ENCODE data around the gene GUCA2B. TPM values are rescaled to one million over a fixed set of nuclear protein-coding genes. Genes with fewer than 3 reads are reported as not detected.

The GUCA2B gene
- total RNA-seq, 1 donor from 2014 or later = not detected

GRCh38 chr1:42142894-42143675, 10.1 kb upstream of the GUCA2B start:
- intact Hi-C loops (cut with micrococcal nuclease) = loop anchor here (10.0 kb wide), 1 partner anchor 568 kb away; no protein-coding TSS in a partner anchor

GRCh38 chr1:42143896-42144710, 9.1 kb upstream of the GUCA2B start:
- intact Hi-C loops (cut with micrococcal nuclease) = loop anchor here (10.0 kb wide), 1 partner anchor 569 kb away; no protein-coding TSS in a partner anchor

GRCh38 chr1:42144711-42145388, 8.4 kb upstream of the GUCA2B start:
- intact Hi-C loops (cut with micrococcal nuclease) = loop anchor here (10.0 kb wide), 1 partner anchor 570 kb away; no protein-coding TSS in a partner anchor

GRCh38 chr1:42145389-42145716, 7.9 kb upstream of the GUCA2B start:
- intact Hi-C loops (cut with micrococcal nuclease) = loop anchor here (10.0 kb wide), 1 partner anchor 571 kb away; no protein-coding TSS in a partner anchor

- intact Hi-C loops (cut with micrococcal nuclease) = loop anchor here (2.0 to 10.0 kb wide), 2 partner anchors 571 to 621 kb away; partner anchors contain the start of genes C1orf50 and P3H1
Measured at GRCh38 chr1:42145764-42146625, 7.2 kb upstream of the GUCA2B start.

- intact Hi-C loops (cut with micrococcal nuclease) = loop anchor here (1.0 to 10.0 kb wide), 3 partner anchors 27 to 620 kb away; partner anchors contain the start of genes C1orf50 and P3H1
Measured at GRCh38 chr1:42146626-42147320, 6.4 kb upstream of the GUCA2B start.

- intact Hi-C loops (cut with micrococcal nuclease) = loop anchor here (10.0 kb wide), 1 partner anchor 573 kb away; no protein-coding TSS in a partner anchor
Measured at GRCh38 chr1:42148166-42148565, 5.0 kb upstream of the GUCA2B start.

- intact Hi-C loops (cut with micrococcal nuclease) = no loop called here
Measured at GRCh38 chr1:42150651-42151050, 2.6 kb upstream of the GUCA2B start.

- intact Hi-C loops (cut with micrococcal nuclease) = no loop called here
Measured at GRCh38 chr1:42152119-42152518, 1.1 kb upstream of the GUCA2B start.

GRCh38 chr1:42153624-42154023, 414 bp downstream of the GUCA2B start:
- intact Hi-C loops (cut with micrococcal nuclease) = no loop called here

GRCh38 chr1:42154685-42155084, 1.5 kb downstream of the GUCA2B start:
- intact Hi-C loops (cut with micrococcal nuclease) = no loop called here

GRCh38 chr1:42155362-42155761, 2.2 kb downstream of the GUCA2B start:
- intact Hi-C loops (cut with micrococcal nuclease) = no loop called here

GRCh38 chr1:42157667-42158066, 4.5 kb downstream of the GUCA2B start:
- intact Hi-C loops (cut with micrococcal nuclease) = no loop called here

- intact Hi-C loops (cut with micrococcal nuclease) = no loop called here
Measured at GRCh38 chr1:42158189-42158588, 5.0 kb downstream of the GUCA2B start.

GRCh38 chr1:42162181-42162580, 9.0 kb downstream of the GUCA2B start:
- intact Hi-C loops (cut with micrococcal nuclease) = no loop called here

- intact Hi-C loops (cut with micrococcal nuclease) = no loop called here
Measured at GRCh38 chr1:42163114-42163513, 9.9 kb downstream of the GUCA2B start.

- intact Hi-C loops (cut with micrococcal nuclease) = no loop called here
Measured at GRCh38 chr1:42163536-42164503, 10.6 kb downstream of the GUCA2B start.

- intact Hi-C loops (cut with micrococcal nuclease) = no loop called here
Measured at GRCh38 chr1:42164551-42165420, 11.6 kb downstream of the GUCA2B start, which contains the start of gene GUCA2A. Gene GUCA2A, minus strand, starts transcription at chr1:42164745. Its CDS starts 33 bp downstream, at chr1:42164712.
